ENCODE data around the gene NBPF4.

GRCh38 chr1:108211014-108211413, 32.9 kb downstream of the NBPF4 start:
- no peak for TF ChIP-seq CTCF (IDR thresholded peaks at IDR 0.05)
- no peak for TF ChIP-seq POLR2AphosphoS5 (IDR thresholded peaks at IDR 0.05; ENCODE audit: low read depth, low read length)
